H1 (cell line): ENCODE results near the gene CCNJ. TPM values are rescaled to one million over a fixed set of nuclear protein-coding genes. Genes with fewer than 3 reads are reported as not detected.

ENCODE experiments used
- CBX8 ChIP-seq: fragments of 300-800, 300-1000 bp; sonication (generic); IDR thresholded peaks from 2 replicates; pipeline ENCODE4 v1.7.1; 2016; ENCODE audit warnings: low read depth, low read length, borderline replicate concordance
- CHD1 ChIP-seq: IDR thresholded peaks from 2 replicates; pipeline ENCODE4 v1.6.1; 2012; ENCODE audit warnings: low read depth, low read length, improper control_type of control experiment
- CHD7 ChIP-seq: fragments of 300-600 bp; sonication (generic); IDR thresholded peaks from 2 replicates; pipeline ENCODE4 v1.7.1; 2012; ENCODE audit warnings: low read length, moderate library complexity, mild to moderate bottlenecking, inconsistent platforms; ENCODE audit not compliant: insufficient replicate concordance
- FOSL1 ChIP-seq: IDR thresholded peaks from 2 replicates; pipeline ENCODE4 v1.6.1; 2011; ENCODE audit warnings: mild to moderate bottlenecking, low read depth, low read length, moderate library complexity; ENCODE audit not compliant: insufficient read depth
- HDAC6 ChIP-seq: IDR thresholded peaks from one replicate; pipeline ENCODE4 v1.7.1; 2012; ENCODE audit warnings: low read depth, mild to moderate bottlenecking, inconsistent platforms, low read length, moderate library complexity
- SIN3A ChIP-seq, 2 experiments: IDR thresholded peaks in 1 of 2; conservative IDR thresholded peaks in 1 of 2; 2 replicates each; pipeline ENCODE4 v1.6.1; 2011 to 2012; ENCODE audit warnings: low read length in 2 of 2, improper control_type of control experiment in 1 of 2, low read depth in 1 of 2, mild to moderate bottlenecking in 1 of 2
- SP1 ChIP-seq: IDR thresholded peaks from 2 replicates; pipeline ENCODE4 v1.6.1; 2011; ENCODE audit warnings: low read depth, low read length
- SP4 ChIP-seq: IDR thresholded peaks from 2 replicates; pipeline ENCODE4 v1.6.1; 2012; ENCODE audit warnings: low read length, inconsistent platforms
- TAF7 ChIP-seq: optimal IDR thresholded peaks from 2 replicates; pipeline ENCODE3; 2011; ENCODE audit warnings: low read depth, mild to moderate bottlenecking, inconsistent platforms, low read length, moderate library complexity, borderline replicate concordance
- ZNF274 ChIP-seq: IDR thresholded peaks from 2 replicates; pipeline ENCODE4 v1.7.0; 2012; ENCODE audit warnings: low read length, borderline replicate concordance; ENCODE audit errors: extremely low read depth
- polyA plus RNA-seq, 7 experiments: library from polyadenylated mRNA; depleted of rRNA in 3 of 7; stranded (reverse) in 5 of 7; unstranded in 2 of 7; fragments of >200 nt in 5 of 7; fragments of 200-250 nt in 2 of 7; gene quantifications; 1 replicate in 5 of 7; 2 replicates in 1 of 7; 4 replicates in 1 of 7; pipeline versions ENCODE4 v1.2.1 to v1.2.3, GENCODE V29; 2011 to 2013; ENCODE audit warnings: missing spikeins in 2 of 7, mixed read lengths in 2 of 7
- total RNA-seq: library from RNA; stranded (reverse); fragmentation: NEBNext Ultra II Directional; extraction: Animal tissue kit (Norgen Biotek cat#: 25700); gene quantifications from 2 replicates; pipeline ENCODE4 v1.2.1, GENCODE V29; 2021

Gene CCNJ
- total and polyA plus RNA-seq, 2 of the 8 experiments (the other 6 are each of a cell fraction or from before 2014, with no cell fraction given): 31.4 to 34.7 TPM

GRCh38 chr10:96049340-96049739, 6.0 kb downstream of the CCNJ start (continued):
- TF ChIP-seq CHD7 (no peak), FOSL1 (no peak), CHD1 (no peak), SP1 (no peak), SIN3A (conservative IDR thresholded peaks at IDR 0.05 in 1 of 2, IDR thresholded peaks at IDR 0.05 in 1 of 2; ENCODE audit: low read depth in 1 of 2, low read length in 2 of 2) (no peak), TAF7 (no peak), SP4 (no peak), ZNF274 (no peak), CBX8 (no peak), HDAC6 (no peak)
